Measurements from ENCODE around the gene HEXD. TPM values are rescaled to one million over a fixed set of nuclear protein-coding genes. Genes with fewer than 3 reads are reported as not detected.

HEXD gene
- total RNA-seq, 2 experiments from 2014 or later = 87.9 to 93.2 TPM

DNA sequence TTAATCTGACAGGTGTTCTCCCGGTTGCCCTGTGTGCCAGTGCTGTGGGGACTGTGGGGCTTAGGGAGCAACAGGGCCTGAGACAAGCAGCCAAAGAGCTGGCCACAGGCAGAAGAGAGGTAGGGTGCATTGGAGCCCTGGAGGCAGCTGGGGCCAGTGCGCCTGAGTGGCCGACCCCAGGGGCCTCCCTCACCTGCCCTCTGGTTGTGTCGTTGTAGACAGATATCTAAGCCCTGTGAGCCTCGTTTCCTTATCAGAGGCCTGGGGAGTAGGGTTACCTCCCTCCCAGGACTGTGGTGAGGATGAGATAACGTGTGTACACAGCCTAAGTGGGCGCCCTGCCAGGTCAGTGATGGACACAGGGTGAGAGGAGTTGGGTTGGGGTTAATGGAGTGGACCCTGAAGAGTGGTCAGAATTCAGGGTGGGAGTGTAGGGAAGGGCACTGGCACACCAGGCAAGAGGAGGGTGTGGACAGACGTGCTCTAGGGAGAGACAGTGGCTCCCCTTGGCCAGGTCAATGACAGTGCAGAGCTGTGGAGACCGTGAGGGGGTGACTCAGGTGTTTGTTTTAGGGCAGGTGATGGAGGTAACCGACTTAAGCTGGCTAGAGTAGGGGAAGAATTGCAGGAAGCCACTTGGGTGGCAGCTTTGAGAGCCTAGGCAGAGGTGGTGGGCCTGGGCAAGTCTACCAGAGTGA is 43.8 kb downstream of the HEXD start:
- no peaks in the 10 kb centered on the region for H4K20me1 ChIP-seq (ENCODE audit: insufficient read depth, low read length)
- intact Hi-C loops (cut with micrococcal nuclease; ENCODE audit: unreplicated experiment) = no loop called here
- H3K9me2 ChIP-seq (ENCODE audit: insufficient read depth, low read length) = no peaks in the 10 kb centered on the region
- H3K27ac ChIP-seq (ENCODE audit: low read depth, low read length, poor library complexity, severe bottlenecking) = no peak overlapping the region
- H2AFZ ChIP-seq (ENCODE audit: low read length) = no peak overlapping the region
- H3K9me3 ChIP-seq (ENCODE audit: low read length) = no peaks in the 10 kb centered on the region
- peaks cover 16% of the 10 kb centered on the region for H3K4me1 ChIP-seq (ENCODE audit: insufficient read depth, low read length, poor library complexity, severe bottlenecking)
- H3K79me2 ChIP-seq (ENCODE audit: insufficient read depth, low read depth, low read length) = peaks cover 4% of the 10 kb centered on the region; the same call in 1 of the 2 replicates
- no peak for TF ChIP-seq EZH2phosphoT487 (IDR thresholded peaks at IDR 0.05; ENCODE audit: borderline replicate concordance, low read depth, low read length)
- TF ChIP-seq, protein P1, sequence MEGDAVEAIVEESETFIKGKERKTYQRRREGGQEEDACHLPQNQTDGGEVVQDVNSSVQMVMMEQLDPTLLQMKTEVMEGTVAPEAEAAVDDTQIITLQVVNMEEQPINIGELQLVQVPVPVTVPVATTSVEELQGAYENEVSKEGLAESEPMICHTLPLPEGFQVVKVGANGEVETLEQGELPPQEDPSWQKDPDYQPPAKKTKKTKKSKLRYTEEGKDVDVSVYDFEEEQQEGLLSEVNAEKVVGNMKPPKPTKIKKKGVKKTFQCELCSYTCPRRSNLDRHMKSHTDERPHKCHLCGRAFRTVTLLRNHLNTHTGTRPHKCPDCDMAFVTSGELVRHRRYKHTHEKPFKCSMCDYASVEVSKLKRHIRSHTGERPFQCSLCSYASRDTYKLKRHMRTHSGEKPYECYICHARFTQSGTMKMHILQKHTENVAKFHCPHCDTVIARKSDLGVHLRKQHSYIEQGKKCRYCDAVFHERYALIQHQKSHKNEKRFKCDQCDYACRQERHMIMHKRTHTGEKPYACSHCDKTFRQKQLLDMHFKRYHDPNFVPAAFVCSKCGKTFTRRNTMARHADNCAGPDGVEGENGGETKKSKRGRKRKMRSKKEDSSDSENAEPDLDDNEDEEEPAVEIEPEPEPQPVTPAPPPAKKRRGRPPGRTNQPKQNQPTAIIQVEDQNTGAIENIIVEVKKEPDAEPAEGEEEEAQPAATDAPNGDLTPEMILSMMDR (conservative IDR thresholded peaks at IDR 0.05; ENCODE audit: low read length) = no peak
- no peak for DNase-seq (ENCODE audit: low spot score)
- no TSS peak for BruUV-seq (replicated peaks)
- H3K36me3 ChIP-seq (ENCODE audit: insufficient read depth, low read length) = peaks cover 70% of the 10 kb centered on the region
- ChIA-PET POLR2A (no interaction called here), CTCF (ENCODE audit: unreplicated experiment) (interaction anchor here (0.9 kb wide), 1 partner anchor 92 kb away, joined by 3 read pairs; no protein-coding TSS in a partner anchor)
- H3K4me3 ChIP-seq (ENCODE audit: low read depth, low read length, poor library complexity, severe bottlenecking) = no peak overlapping the region
- H3K4me2 ChIP-seq (ENCODE audit: low read length) = no peak overlapping the region

DNA sequence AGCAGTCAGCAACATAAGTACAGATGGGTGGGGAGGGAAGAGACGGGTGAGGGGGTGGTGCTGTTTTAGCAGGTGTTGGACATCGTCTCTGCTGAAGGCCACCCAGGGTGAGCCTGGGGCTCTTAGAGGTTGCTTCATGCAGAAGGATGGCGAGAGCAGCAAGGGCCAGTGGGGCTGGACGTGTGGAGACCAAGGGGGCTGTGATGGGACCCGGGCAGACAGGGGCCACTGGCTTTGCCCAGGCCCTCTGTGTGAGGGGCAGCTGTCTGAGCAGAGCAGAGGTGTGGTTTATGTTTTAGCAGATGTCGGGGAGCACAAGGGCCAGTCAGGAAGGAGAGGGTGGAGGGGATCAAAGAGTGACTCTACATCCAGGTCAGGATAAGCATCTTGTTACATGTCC is 45.2 kb downstream of the HEXD start:
- Histone ChIP-seq H3K4me3 (ENCODE audit: low read depth, low read length, poor library complexity, severe bottlenecking) (no peak overlapping the region), H3K27ac (ENCODE audit: low read depth, low read length, poor library complexity, severe bottlenecking) (no peak overlapping the region), H2AFZ (ENCODE audit: low read length) (no peak overlapping the region), H3K9me3 (ENCODE audit: low read length) (no peaks in the 10 kb centered on the region), H3K79me2 (ENCODE audit: insufficient read depth, low read depth, low read length) (peaks cover 4% of the 10 kb centered on the region; the same call in 1 of the 2 replicates), H4K20me1 (ENCODE audit: insufficient read depth, low read length) (no peaks in the 10 kb centered on the region), H3K9me2 (ENCODE audit: insufficient read depth, low read length) (no peaks in the 10 kb centered on the region), H3K4me1 (ENCODE audit: insufficient read depth, low read length, poor library complexity, severe bottlenecking) (peaks cover 7% of the 10 kb centered on the region), H3K36me3 (ENCODE audit: insufficient read depth, low read length) (peaks cover 84% of the 10 kb centered on the region), H3K4me2 (ENCODE audit: low read length) (no peak overlapping the region)
- intact Hi-C loops (cut with micrococcal nuclease; ENCODE audit: unreplicated experiment) = no loop called here
- ChIA-PET POLR2A (interaction anchor here (0.6 kb wide), 1 partner anchor 78 kb away, joined by 4 read pairs; no protein-coding TSS in a partner anchor), CTCF (ENCODE audit: unreplicated experiment) (interaction anchor here (0.6 kb wide), 1 partner anchor 112 kb away, joined by 4 read pairs; no protein-coding TSS in a partner anchor)
- no TSS peak for BruUV-seq (replicated peaks)
- TF ChIP-seq, protein P1 (conservative IDR thresholded peaks at IDR 0.05; ENCODE audit: low read length) = no peak
- TF ChIP-seq EZH2phosphoT487 (IDR thresholded peaks at IDR 0.05; ENCODE audit: borderline replicate concordance, low read depth, low read length) = no peak
- DNase-seq (ENCODE audit: low spot score) = no peak
